Hematopoietic multipotent progenitor cell treated with erythropoietin and hydrocortisone succinate and interleukin-3 and kit ligand, for 15 days (in vitro differentiated cells): ENCODE measurements around the gene LEUTX.
A peak's percentile ranks its signal among the peaks of the same experiment; 100 is the strongest.

ENCODE experiments used
- DNase-seq: peaks from one replicate; pipeline ENCODE4 v3.0.0-alpha.2; 2015; ENCODE audit warnings: low spot score

Gene LEUTX

GRCh38 chr19:39824143-39825092 is 45.8 kb downstream of the LEUTX start:
- peak; percentile 81 for DNase-seq

GRCh38 chr19:39825093-39825463 is 46.4 kb downstream of the LEUTX start:
- no peak for DNase-seq

- DNase-seq: no peak
Measured at GRCh38 chr19:39825531-39826076, 47.0 kb downstream of the LEUTX start.

GRCh38 chr19:39826311-39826945 is 47.8 kb downstream of the LEUTX start:
- DNase-seq: no peak

GRCh38 chr19:39827216-39827615 is 48.6 kb downstream of the LEUTX start:
- no peak for DNase-seq

- no peak for DNase-seq
Measured at GRCh38 chr19:39828015-39828653, 49.5 kb downstream of the LEUTX start.

GRCh38 chr19:39828654-39829032 is 50.0 kb downstream of the LEUTX start:
- no peak for DNase-seq

- DNase-seq: no peak
Measured at GRCh38 chr19:39829702-39830275, 51.1 kb downstream of the LEUTX start.

- no peak for DNase-seq
Measured at GRCh38 chr19:39830406-39830805, 51.8 kb downstream of the LEUTX start.

- DNase-seq: no peak
Measured at GRCh38 chr19:39830847-39831246, 52.2 kb downstream of the LEUTX start.

GRCh38 chr19:39831679-39832078 is 53.0 kb downstream of the LEUTX start:
- DNase-seq: no peak

GRCh38 chr19:39832341-39833083 is 53.9 kb downstream of the LEUTX start:
- DNase-seq: no peak

- DNase-seq: no peak
Measured at GRCh38 chr19:39833160-39833463, 54.5 kb downstream of the LEUTX start.

GRCh38 chr19:39833464-39834286 is 55.0 kb downstream of the LEUTX start, which contains the start of gene DYRK1B:
DYRK1B (minus strand) TSS chr19:39834162; CDS start chr19:39831867, 2,295 bp downstream.
- DNase-seq: peak; percentile 98

- DNase-seq: no peak
Measured at GRCh38 chr19:39834287-39834841, 55.7 kb downstream of the LEUTX start.
